GM18951 (cell line): ENCODE data around the gene OPRD1.
A peak's percentile ranks its signal among the peaks of the same experiment; 100 is the strongest.
"Not testable (repeated sequence)": the region's sequence is repeated elsewhere in the genome, so short reads cannot be mapped to it uniquely, and the experiment has no call there.

Experiments used
- POLR2A ChIP-seq: IDR thresholded peaks from 4 replicates; pipeline ENCODE4 v1.6.1; 2011; ENCODE audit warnings: mild to moderate bottlenecking; ENCODE audit not compliant: insufficient read length, insufficient read depth; ENCODE audit errors: extremely low read depth
- in situ Hi-C: fragments of 300-500 bp; cut with MboI; formaldehyde crosslinking; loops from one replicate; pipeline ENCODE4 v1.12.0; 2022; ENCODE audit warnings: low sequenced_read_pairs, mixed read lengths, inconsistent platforms; ENCODE audit not compliant: unreplicated experiment

Gene OPRD1

DNA sequence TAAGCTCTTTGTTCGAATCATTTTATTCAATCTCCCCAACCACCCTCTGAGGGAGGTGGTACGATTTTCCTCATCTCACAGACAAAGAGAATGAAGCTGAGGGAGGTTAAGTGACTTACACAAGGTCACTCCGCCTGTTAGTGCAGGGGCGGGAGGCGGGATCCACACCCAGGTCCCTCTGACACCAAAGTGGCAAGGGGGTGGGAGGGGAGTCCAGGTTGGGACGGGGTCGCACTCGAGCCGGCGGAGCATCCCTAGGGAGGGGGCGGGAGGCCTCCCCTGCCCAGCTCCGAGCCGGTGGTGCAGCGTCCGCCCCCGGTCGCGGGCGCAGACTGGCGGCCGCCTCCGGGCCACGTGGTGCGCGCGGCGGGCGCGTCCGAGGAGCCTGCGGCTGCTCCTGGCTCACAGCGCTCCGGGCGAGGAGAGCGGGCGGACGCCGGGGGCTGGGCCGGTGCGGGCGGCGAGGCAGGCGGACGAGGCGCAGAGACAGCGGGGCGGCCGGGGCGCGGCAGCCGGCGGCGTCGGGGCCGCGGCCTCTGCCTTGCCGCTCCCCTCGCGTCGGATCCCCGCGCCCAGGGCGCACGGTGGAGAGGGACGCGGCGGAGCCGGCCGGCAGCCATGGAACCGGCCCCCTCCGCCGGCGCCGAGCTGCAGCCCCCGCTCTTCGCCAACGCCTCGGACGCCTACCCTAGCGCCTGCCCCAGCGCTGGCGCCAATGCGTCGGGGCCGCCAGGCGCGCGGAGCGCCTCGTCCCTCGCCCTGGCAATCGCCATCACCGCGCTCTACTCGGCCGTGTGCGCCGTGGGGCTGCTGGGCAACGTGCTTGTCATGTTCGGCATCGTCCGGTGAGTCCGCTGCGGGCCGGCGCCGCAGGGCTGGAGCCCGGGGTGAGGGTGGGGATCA is at the start of gene OPRD1:
Gene OPRD1 (plus strand): TSS at position 405 of the 903 bp plus-strand sequence. CDS start 214 bp downstream, at position 619.
- no peak for TF ChIP-seq POLR2A
- in situ Hi-C loops: no loop called here

GRCh38 chr1:28766532-28767183 is 45.3 kb upstream of the OPRD1 start:
- TF ChIP-seq POLR2A: no peak
- in situ Hi-C loops: no loop called here

DNA sequence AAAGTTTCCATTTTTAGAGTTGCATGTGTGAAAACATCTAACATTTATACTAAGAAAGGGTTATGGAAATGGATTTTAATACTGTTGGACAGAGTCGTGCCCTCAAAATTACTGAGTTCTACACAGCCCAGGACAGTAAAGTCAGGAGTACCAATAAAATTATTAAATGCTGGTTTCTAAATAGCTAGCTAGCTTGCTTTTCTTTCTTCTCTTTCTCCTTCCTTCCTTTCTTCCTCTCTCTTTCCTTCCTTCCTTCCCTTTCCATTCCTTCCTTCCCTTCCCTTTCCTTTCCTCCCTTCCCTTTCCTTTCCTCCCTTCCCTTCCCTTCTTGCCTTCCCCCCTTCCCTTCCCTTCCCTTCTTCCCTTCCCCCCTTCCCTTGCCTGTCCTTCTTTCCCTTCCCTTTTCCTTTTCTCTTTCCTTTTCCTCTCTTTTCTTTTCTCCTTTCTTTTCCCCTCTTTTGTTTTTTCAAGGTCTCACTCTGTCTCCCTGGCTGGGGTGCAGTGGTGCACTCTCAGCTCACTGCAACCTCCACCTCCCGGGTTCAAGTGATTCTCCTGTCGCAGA is 41.3 kb upstream of the OPRD1 start:
- in situ Hi-C loops: no loop called here

GRCh38 chr1:28771921-28772320 is 40.0 kb upstream of the OPRD1 start:
- in situ Hi-C loops: not testable (repeated sequence)

More for the DNA sequence above, 41.3 kb upstream of the OPRD1 start:
- TF ChIP-seq POLR2A: no peak

GRCh38 chr1:28773105-28773504 is 38.9 kb upstream of the OPRD1 start:
- TF ChIP-seq POLR2A: no peak
- in situ Hi-C loops: no loop called here

DNA sequence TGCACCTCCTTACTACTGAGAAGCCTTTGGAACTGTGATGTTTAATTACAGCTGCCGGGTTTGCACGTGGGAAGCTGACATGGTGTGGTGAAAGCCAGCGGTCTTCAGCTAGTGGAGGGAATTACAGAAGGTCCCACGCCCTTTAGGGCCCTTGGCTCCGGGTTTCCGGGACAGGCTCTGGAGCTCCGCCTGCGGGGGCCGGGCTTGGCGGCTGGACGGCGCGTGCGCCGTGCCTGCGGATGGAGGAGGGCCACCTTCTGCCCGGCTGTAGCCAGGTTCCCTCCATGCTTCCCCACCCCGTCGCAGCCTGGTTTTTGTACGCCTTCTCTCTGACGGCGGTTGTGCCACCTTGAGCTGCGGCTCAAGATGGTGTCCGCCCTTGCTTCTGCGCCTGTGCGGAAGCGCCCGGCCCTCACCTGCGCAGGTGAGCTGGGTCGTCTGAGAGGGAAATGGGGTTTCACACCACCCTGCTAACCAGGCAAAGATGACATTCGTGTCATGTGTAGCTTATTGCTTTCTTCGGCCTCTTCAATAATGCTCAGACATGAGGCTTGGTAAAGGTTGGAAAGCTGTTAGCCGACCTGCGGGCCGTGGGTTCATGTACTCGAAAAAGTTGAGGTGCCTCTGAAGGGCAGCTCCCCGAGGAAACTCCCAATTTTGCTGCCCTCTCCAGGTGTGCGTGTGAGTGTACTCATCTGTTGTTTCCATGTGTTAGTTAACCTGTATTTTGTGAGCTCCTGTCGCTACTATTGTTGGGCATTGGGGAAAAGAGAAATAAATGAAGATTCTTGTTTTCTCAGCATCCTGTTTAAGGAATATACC is 36.6 kb upstream of the OPRD1 start:
- TF ChIP-seq POLR2A: peak; percentile 50
- in situ Hi-C loops: loop anchor here (25.0 kb wide), 2 partner anchors 262 to 412 kb away; partner anchors contain the start of gene SRSF4

DNA sequence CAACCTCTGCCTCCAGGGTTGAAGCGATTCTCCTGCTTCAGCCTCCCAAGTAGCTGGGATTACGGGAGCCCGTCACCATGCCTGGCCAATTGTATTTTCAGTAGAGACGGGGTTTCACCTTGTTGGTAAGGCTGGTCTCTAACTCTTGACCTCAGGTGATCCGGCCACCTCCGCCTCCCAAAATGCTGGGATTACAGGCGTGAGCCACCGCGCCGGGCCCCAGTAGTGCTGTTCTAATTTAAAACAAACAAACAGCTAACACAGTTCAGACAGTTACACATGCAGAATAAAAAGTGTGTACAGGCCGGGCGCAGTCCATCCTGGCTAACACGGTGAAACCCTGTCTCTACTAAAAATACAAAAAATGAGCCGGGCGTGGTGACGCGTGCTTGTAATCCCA is 35.6 kb upstream of the OPRD1 start:
- no peak for TF ChIP-seq POLR2A
- in situ Hi-C loops: loop anchor here (25.0 kb wide), 2 partner anchors 261 to 411 kb away; partner anchors contain the start of gene SRSF4

DNA sequence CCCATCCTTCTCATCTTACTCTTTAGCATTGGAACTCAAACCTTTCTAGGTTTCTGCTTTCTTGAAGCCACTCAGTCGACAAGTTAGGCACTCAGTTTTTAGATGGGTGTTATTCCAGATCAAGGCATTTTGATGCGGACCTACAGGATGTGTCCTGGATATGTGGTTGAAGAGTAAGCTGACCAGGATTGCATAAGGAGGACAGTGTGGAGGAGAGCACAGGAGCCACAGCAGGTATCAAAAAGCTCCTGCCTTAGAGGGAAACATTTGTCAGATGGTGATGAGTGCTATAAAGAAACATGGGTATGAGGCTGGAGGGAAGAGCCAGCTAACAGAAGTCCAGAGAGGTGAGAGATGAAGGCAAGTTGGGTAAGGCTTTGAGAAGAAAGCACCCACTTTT is 33.9 kb upstream of the OPRD1 start:
- TF ChIP-seq POLR2A: no peak
- in situ Hi-C loops: loop anchor here (25.0 kb wide), 2 partner anchors 259 to 409 kb away; partner anchors contain the start of gene SRSF4

DNA sequence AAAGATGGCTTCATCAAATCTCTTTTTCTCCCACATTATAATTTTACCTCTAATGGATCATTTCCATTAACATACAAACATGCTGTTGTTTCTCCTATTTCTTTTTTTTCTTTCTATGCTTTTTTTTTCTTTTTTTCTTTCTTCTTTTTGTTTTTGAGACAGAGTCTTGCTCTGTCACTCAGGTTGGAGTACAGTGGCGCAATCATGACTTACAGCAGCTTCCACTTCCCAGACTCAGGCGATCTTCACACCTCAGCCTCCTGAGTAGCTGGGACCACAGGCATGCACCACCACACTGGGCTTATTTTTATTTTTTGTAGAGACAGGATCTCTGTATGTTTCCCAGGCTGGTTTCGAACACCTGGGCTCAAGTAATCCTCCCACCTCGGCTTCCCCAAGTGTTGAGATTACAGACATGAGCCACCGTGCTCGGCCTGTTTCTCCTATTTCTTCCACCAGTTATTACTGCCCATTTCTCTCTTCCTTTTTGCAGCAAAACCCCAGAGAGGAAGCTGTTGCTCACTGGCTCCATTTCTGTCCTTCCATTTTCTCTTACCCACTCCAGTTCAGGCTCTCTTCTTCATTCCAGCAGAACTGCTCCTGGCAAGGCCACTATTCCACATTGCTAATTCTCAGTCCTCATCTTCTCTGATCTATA is 32.1 kb upstream of the OPRD1 start:
- no peak for TF ChIP-seq POLR2A
- in situ Hi-C loops: loop anchor here (25.0 kb wide), 2 partner anchors 257 to 407 kb away; partner anchors contain the start of gene SRSF4

- no peak for TF ChIP-seq POLR2A
- in situ Hi-C loops: loop anchor here (25.0 kb wide), 2 partner anchors 256 to 406 kb away; partner anchors contain the start of gene SRSF4
Measured at GRCh38 chr1:28781305-28781704, 30.7 kb upstream of the OPRD1 start.

DNA sequence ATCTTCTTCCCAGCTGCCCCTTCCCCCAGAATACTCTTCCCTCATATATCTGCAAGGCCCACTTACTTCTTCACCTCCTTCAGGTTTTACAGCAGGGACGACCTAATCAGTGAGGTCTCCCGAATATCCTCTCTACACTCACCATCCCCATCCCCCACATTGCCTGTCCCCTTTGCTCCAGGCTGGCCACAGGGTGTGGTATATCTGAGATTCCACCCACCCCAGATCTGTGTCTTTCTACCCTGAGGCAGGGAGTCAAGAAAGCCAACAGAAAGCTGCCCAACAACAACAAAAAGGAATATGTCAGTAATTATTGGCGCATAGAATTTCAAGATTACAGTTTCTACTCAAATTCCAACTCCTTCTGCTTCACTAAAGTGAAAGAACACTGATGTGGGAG is 30.0 kb upstream of the OPRD1 start:
- TF ChIP-seq POLR2A: no peak
- in situ Hi-C loops: loop anchor here (25.0 kb wide), 2 partner anchors 255 to 405 kb away; partner anchors contain the start of gene SRSF4

DNA sequence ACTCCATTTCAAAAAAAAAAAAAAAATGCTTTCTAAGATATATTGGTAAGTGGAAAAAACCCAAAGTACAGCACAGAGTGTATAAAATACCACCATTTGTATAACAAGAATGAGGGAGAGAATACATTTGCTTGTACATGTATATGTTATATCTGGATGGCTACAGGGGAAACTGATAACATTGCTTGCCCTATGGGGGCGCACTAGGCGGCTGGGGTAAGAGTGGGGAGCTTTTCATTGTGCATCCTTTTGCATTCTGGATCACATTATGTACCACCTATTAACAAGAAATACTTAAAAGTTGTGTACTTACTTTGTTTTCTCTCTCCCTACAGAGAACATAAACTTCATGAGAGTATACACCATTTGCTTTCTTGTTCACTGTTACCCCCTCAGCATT is 28.6 kb upstream of the OPRD1 start:
- in situ Hi-C loops: loop anchor here (25.0 kb wide), 2 partner anchors 254 to 404 kb away; partner anchors contain the start of gene SRSF4

DNA sequence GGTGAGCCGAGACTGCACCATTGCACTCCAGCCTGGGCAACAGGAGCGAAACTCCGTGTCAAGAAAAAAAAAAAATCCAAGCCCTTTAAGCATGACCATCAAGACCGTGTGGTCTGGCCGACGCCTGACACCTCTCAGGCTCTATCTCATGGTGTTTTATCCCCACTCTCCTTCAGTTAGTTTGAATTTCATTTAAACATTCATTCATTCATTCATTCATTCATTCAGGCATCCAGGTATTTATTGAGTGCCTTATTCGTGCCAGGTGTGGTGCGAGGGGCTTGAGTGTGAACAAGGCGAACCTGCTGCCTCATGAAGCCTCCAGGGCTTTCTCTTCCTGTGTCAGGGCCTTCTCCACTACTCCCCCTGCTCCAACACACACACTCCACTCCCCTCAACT is 22.6 kb upstream of the OPRD1 start:
- no peak for TF ChIP-seq POLR2A
- in situ Hi-C loops: loop anchor here (5.0 to 25.0 kb wide), 3 partner anchors 83 to 398 kb away; partner anchors contain the start of gene SRSF4

More for the DNA sequence above, 28.6 kb upstream of the OPRD1 start:
- no peak for TF ChIP-seq POLR2A
